ENCODE data around the gene NRG4.
"Not testable (repeated sequence)": the region's sequence is repeated elsewhere in the genome, so short reads cannot be mapped to it uniquely, and the experiment has no call there.

Gene NRG4

DNA sequence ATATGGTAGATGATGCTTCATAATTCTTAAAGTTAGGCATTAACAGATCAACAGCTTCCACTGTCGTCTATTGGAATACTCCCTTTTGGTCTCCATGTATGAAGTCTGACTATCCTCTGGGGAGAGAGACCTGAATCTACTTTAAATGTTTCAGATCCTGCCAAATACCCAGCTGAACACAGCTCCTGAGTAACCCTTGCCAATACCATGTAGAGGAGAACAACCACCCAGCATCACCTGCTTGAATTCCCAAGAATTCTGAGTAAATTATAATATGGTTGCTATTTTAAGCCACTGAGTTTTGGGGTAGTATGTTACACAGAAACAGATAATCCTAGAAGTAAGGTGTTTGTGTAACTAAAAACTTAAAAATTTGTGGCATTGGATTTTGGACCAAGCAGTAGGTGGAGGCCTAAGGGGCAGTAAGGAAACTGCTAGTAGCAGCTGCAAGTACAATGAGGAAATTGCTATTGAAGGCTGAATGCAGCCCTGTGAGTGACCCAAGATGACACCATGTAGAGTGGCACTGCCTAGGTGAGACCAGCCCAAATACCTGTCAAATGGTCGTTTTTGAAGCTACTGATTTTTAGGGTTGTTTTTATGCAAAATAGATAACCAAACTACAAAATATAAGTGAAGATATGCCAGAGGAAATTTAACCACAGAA, 30.9 kb downstream of the NRG4 start:
- H3K27ac Mint-ChIP-seq: no peak overlapping the region
- no peaks in the 10 kb centered on the region for H3K4me1 Mint-ChIP-seq (ENCODE audit: low read depth)
- DNase-seq (ENCODE audit: low spot score): no peak
- no peak overlapping the region for H3K4me3 Mint-ChIP-seq
- no peaks in the 10 kb centered on the region for H3K9me3 Mint-ChIP-seq
- peaks cover 59% of the 10 kb centered on the region for H3K27me3 Mint-ChIP-seq (ENCODE audit: low read depth)
- H3K36me3 Mint-ChIP-seq (ENCODE audit: low read depth): no peaks in the 10 kb centered on the region

DNA sequence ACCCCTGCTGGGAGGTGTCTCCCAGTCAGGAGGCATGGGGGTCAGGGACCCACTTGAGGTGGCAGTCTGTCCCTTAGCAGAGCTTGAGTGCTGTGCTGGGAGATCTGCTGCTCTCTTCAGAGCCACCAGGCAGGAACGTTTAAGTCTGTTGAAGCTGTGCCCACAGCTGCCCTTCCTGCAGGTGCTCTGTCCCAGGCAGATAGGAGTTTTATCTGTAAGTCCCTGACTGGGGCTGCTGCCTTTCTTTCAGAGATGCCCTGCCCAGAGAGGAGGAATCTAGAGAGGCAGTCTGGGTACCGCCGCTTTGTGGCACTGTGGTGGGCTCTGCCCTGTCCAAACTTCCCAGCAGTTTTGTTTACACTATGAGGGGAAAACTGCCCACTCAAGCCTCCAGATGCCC, 35.5 kb downstream of the NRG4 start:
- not testable (repeated sequence) for H3K4me3 Mint-ChIP-seq; H3K9me3 Mint-ChIP-seq; DNase-seq (ENCODE audit: low spot score); H3K4me1 Mint-ChIP-seq (ENCODE audit: low read depth); H3K27ac Mint-ChIP-seq; H3K36me3 Mint-ChIP-seq (ENCODE audit: low read depth)
- H3K27me3 Mint-ChIP-seq (ENCODE audit: low read depth): peaks cover 70% of the 10 kb centered on the region

DNA sequence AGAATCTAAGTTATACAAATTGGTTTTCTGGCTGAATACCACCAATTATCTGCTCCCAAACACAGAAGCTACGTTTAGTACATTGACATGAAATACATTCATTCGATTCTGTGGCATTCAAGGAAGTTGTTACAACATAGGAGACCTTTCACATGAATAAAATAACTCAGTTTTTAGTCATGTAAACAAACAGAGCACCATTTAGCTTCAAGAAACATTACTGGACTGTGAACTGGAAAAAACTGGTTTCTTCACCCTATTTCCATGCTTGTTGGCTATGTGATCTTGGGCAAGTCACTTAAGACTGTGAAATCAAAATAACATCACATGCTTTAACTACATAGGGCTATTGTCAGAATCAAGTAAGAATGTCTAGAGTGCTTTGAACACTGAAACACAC, 46.2 kb downstream of the NRG4 start:
- Mint-ChIP-seq H3K36me3 (ENCODE audit: low read depth) (no peaks in the 10 kb centered on the region), H3K27me3 (ENCODE audit: low read depth) (peaks cover 21% of the 10 kb centered on the region), H3K4me1 (ENCODE audit: low read depth) (no peaks in the 10 kb centered on the region), H3K27ac (no peak overlapping the region), H3K9me3 (no peaks in the 10 kb centered on the region), H3K4me3 (no peak overlapping the region)
- DNase-seq (ENCODE audit: low spot score): no peak

DNA sequence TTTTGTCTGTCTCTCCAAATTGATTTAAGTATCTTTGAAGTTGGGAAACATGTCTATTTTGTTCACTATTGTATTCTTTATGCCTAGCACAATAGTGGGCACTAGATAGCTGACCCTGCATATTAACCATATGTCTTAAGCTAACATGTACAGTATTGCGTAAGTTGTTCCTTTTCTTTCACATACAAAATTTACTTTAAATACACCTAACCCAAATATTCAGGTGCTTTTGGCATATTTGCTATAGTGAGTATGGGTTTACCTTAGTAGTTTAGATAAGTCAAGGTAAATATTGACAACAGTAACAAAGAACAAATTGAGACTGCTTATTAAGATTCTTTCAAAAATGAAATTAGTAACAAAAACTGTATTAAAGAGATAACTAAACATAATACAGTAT, 50.9 kb downstream of the NRG4 start:
- H3K27ac Mint-ChIP-seq: no peak overlapping the region
- H3K9me3 Mint-ChIP-seq: no peaks in the 10 kb centered on the region
- peaks cover 31% of the 10 kb centered on the region for H3K27me3 Mint-ChIP-seq (ENCODE audit: low read depth)
- no peaks in the 10 kb centered on the region for H3K4me1 Mint-ChIP-seq (ENCODE audit: low read depth)
- H3K4me3 Mint-ChIP-seq: no peak overlapping the region
- no peak for DNase-seq (ENCODE audit: low spot score)
- no peaks in the 10 kb centered on the region for H3K36me3 Mint-ChIP-seq (ENCODE audit: low read depth)

DNA sequence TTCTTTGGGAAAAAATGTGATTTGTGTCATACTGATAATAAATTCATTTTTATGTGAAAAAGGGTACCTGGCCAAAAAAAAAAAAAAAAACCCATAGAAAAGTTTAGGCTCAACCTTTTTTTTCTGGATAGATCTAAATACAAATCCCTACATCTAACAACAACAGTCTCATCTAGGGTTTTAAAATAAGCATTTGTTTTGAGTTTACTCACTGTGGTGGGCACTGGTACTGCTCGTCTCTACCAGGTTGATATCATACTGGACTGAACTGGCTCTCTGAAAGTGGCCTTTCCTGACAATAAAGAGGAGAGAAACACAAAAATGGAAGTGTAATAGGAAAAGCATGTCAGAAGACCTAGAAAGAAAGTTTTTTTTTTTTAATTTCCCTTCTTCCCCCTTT, 56.5 kb downstream of the NRG4 start:
- Mint-ChIP-seq H3K4me1 (ENCODE audit: low read depth) (peaks cover 2% of the 10 kb centered on the region), H3K36me3 (ENCODE audit: low read depth) (no peaks in the 10 kb centered on the region), H3K27ac (no peak overlapping the region), H3K9me3 (no peaks in the 10 kb centered on the region), H3K4me3 (no peak overlapping the region), H3K27me3 (ENCODE audit: low read depth) (peaks cover 55% of the 10 kb centered on the region)
- no peak for DNase-seq (ENCODE audit: low spot score)

DNA sequence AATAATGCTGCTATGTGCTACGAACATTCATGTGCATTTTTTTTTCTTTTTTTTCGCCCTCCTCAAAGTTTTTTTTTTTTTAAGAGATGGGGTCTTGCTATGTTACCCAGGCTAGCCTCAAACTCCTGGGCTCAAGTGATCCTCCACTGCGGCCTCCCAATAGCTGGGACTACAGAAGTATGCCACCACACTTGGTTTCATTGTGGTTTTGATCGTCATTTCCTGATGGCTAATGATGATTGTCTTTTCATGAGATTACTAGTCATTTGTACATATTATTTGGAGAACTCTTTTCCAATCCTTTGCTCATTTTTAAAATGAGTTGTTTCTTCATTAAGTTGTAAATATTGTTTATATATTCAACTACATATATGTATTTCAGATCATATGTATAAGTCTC, 59.7 kb downstream of the NRG4 start:
- Mint-ChIP-seq H3K4me3 (no peak overlapping the region), H3K27me3 (ENCODE audit: low read depth) (peaks cover 64% of the 10 kb centered on the region), H3K36me3 (ENCODE audit: low read depth) (no peaks in the 10 kb centered on the region), H3K27ac (no peak overlapping the region), H3K9me3 (no peaks in the 10 kb centered on the region), H3K4me1 (ENCODE audit: low read depth) (peaks cover 2% of the 10 kb centered on the region)
- DNase-seq (ENCODE audit: low spot score): no peak

DNA sequence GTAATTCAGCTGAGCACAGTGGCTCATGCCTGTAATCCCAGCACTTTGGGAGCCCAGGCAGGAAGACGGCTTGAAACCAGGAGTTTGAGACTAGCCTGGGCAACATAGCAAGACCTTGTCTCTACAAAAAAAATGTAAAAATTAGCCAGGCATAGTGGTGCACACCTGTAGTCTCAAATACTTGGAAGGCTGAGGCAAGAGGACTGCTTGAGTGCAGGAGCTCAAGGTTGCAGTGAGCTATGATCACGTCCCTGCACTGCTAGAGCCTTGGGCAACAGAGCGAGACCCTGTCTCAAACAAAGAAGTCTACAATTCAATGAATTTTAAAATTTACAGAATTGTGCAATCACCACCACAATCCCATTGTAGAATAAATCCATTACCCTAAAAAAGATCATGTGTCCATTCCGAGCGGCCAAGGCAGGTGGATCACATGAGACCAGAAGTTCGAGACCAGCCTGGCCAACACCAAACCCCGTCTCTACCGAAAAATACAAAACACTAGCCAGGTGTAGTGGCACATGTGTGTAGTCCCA, 63.4 kb downstream of the NRG4 start:
- Mint-ChIP-seq H3K4me1 (ENCODE audit: low read depth) (peaks cover 2% of the 10 kb centered on the region), H3K27ac (no peak overlapping the region), H3K9me3 (no peaks in the 10 kb centered on the region), H3K27me3 (ENCODE audit: low read depth) (peaks cover 43% of the 10 kb centered on the region), H3K4me3 (no peak overlapping the region), H3K36me3 (ENCODE audit: low read depth) (no peaks in the 10 kb centered on the region)
- no peak for DNase-seq (ENCODE audit: low spot score)

DNA sequence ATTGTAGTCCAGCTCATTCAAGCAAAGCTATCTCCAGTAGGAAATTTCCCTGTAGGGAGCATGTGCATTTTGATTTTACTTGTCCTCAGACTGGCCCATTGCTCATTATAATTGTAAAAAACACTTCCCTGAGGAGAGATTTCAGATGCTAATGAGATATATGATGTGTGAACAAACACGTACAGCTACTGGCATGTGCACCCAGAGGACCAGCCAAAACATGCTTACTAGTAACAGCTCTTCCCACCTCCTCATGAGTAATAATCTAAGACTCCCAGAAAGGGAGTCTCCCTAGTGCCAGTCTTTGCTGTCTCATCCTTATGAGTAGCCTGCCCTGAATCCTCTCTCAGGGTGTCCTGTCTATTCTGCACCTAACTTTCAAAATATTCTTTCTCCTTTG, 65.1 kb downstream of the NRG4 start:
- Mint-ChIP-seq H3K36me3 (ENCODE audit: low read depth) (no peaks in the 10 kb centered on the region), H3K27ac (no peak overlapping the region), H3K9me3 (no peaks in the 10 kb centered on the region), H3K27me3 (ENCODE audit: low read depth) (peaks cover 32% of the 10 kb centered on the region), H3K4me3 (no peak overlapping the region), H3K4me1 (ENCODE audit: low read depth) (no peaks in the 10 kb centered on the region)
- DNase-seq (ENCODE audit: low spot score): no peak

DNA sequence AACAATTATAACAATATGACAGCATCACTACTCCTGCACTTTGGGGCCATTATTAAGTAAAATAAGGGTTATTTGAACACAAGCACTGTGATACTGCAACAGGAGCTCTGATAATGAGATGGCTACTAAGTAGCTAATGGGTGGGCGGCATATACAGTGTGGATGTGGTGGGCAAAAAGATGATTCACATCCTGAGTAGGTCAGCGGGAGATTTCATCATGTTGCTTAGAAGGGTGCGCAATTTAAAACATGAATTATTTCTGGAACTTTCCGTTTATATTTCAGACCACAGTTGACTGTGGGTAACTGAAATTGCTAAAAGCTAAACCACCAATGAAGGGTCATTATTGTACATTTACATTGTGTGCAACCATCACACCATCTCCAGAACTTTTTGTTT, 66.3 kb downstream of the NRG4 start:
- no peak for DNase-seq (ENCODE audit: low spot score)
- Mint-ChIP-seq H3K27me3 (ENCODE audit: low read depth) (peaks cover 23% of the 10 kb centered on the region), H3K4me1 (ENCODE audit: low read depth) (no peaks in the 10 kb centered on the region), H3K9me3 (no peaks in the 10 kb centered on the region), H3K27ac (no peak overlapping the region), H3K36me3 (ENCODE audit: low read depth) (no peaks in the 10 kb centered on the region), H3K4me3 (no peak overlapping the region)

DNA sequence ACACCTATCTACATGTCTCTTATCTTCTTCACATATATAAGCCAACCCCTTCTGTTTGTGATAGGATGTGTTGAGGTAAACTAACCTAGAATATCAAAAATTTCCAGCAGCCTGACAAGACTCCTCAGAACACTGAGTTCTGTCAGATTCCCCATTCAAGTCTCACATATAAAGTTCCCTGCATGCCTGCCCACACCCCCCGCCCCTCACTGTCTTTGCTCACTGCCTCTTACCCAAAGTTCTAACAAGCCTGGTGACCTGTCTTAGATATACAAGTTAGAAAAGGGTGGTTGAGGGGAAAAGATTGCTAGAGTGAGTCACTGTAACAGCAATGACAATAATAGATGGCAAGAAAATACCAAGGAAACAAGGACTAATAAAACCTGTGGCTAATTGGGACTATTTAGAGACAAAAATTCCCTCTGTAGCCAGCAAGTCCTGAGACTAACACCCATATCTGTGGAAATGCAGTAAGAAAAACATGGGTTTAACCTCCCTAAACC, 68.5 kb downstream of the NRG4 start:
- Mint-ChIP-seq H3K36me3 (ENCODE audit: low read depth) (peaks cover 4% of the 10 kb centered on the region), H3K4me3 (no peak overlapping the region), H3K27me3 (ENCODE audit: low read depth) (peaks cover 7% of the 10 kb centered on the region), H3K9me3 (no peaks in the 10 kb centered on the region), H3K4me1 (ENCODE audit: low read depth) (no peaks in the 10 kb centered on the region), H3K27ac (no peak overlapping the region)
- no peak for DNase-seq (ENCODE audit: low spot score)

DNA sequence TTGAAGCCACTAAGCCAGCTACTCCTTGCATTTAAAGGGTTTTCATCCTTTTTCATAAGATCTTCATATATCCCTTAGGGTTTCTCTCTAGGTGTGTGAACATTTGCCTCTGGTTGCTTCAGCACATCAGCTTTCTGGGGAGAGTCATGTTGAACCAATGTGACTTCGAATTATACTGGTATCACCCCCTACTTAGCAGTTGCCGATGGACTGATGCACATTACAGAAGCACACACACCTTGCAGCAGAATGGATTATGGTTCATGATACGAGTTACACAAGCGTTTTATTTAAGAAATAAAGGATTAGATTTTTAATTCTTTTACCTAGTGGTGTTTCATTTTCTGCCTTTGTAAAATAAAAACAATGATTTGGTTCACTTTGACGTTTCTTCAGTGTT, 69.0 kb downstream of the NRG4 start:
- H3K36me3 Mint-ChIP-seq (ENCODE audit: low read depth): peaks cover 9% of the 10 kb centered on the region
- H3K27ac Mint-ChIP-seq: no peak overlapping the region
- no peak overlapping the region for H3K4me3 Mint-ChIP-seq
- no peaks in the 10 kb centered on the region for H3K9me3 Mint-ChIP-seq
- H3K27me3 Mint-ChIP-seq (ENCODE audit: low read depth): peaks cover 7% of the 10 kb centered on the region
- DNase-seq (ENCODE audit: low spot score): no peak
- H3K4me1 Mint-ChIP-seq (ENCODE audit: low read depth): no peaks in the 10 kb centered on the region

DNA sequence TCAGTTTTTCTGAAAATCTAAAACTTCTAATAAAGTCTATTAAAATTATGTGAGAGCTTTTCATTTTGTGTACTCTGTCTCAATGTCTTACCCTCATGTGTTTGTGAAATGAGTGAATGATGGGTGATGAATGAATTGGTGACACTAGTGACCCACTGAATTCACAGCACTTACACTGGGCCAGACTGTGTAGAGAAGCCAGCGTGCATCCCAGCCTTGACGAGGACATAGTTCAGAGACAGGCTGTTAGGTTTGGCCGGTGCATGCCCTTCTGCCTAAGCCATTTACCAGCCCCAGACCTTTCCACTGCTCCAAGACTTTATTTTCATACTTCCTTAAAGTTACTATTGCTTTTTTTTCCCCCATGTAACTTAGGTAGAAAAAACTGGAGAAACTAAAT, 69.8 kb downstream of the NRG4 start:
- DNase-seq (ENCODE audit: low spot score): no peak
- H3K27ac Mint-ChIP-seq: no peak overlapping the region
- peaks cover 17% of the 10 kb centered on the region for H3K36me3 Mint-ChIP-seq (ENCODE audit: low read depth)
- H3K9me3 Mint-ChIP-seq: no peaks in the 10 kb centered on the region
- no peak overlapping the region for H3K4me3 Mint-ChIP-seq
- no peaks in the 10 kb centered on the region for H3K4me1 Mint-ChIP-seq (ENCODE audit: low read depth)
- peaks cover 7% of the 10 kb centered on the region for H3K27me3 Mint-ChIP-seq (ENCODE audit: low read depth)

DNA sequence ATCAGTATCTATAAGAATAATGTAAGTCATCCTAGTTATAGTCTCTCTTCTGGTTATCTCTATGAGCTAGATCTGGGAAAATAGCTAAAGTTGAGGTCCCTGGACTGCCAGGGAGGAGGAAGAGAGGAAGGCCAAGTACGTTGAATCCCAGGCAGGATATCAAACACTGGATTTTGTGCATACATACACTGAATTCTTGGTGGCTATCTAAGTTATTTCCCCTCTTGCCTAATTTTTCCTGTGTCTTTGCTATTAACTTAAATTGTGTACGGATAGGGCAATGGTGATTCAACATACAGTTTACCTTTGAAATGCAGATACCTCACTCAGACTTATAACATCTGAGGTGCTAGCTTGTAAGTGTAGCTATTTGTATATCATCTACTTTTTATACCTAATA, 81.4 kb downstream of the NRG4 start:
- H3K4me1 Mint-ChIP-seq (ENCODE audit: low read depth): peaks cover 10% of the 10 kb centered on the region
- H3K27me3 Mint-ChIP-seq (ENCODE audit: low read depth): no peaks in the 10 kb centered on the region
- no peaks in the 10 kb centered on the region for H3K9me3 Mint-ChIP-seq
- no peak for DNase-seq (ENCODE audit: low spot score)
- H3K4me3 Mint-ChIP-seq: no peak overlapping the region
- no peak overlapping the region for H3K27ac Mint-ChIP-seq
- H3K36me3 Mint-ChIP-seq (ENCODE audit: low read depth): peaks cover 31% of the 10 kb centered on the region

DNA sequence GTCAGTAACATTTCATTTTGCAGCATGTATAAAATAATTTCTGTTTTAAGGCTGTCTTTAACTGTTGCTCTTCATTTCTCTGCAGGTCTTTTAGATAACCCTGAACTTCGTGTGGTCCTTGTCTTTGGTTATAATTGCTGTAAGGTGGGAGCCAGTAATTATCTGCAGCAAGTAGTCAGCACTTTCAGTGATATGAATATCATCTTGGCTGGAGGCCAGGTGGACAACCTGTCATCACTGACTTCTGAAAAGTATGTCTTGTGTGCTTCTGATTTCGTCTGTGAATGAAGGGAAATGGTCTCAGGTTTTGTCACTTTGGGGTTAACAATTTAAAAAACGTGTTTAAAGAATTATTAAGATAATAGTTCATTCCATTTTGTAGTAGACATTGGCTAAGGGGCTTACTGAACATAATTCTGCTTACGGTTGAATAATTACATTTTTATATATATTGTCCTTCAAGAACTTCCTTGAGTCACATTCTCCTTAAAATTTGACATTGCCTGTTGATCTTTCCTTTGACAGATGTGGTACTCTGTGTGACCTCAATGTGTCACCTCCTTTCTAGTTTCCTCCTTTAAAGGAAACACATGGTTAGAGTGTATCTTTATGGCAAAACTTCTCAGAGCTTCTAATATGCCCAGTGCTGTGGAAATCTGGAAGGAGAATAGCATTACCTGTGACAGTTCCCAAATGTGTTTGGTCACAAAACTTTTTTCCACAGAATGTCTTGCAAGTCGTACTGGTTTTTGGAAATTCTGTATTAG, 82.2 kb downstream of the NRG4 start:
- Mint-ChIP-seq H3K4me3 (no peak overlapping the region), H3K36me3 (ENCODE audit: low read depth) (peaks cover 34% of the 10 kb centered on the region), H3K27me3 (ENCODE audit: low read depth) (no peaks in the 10 kb centered on the region), H3K4me1 (ENCODE audit: low read depth) (peaks cover 13% of the 10 kb centered on the region), H3K9me3 (no peaks in the 10 kb centered on the region), H3K27ac (no peak overlapping the region)
- no peak for DNase-seq (ENCODE audit: low spot score)

Data from T-helper 2 cell treated with Interferon-gamma antibody and Interleukin-4, amounts not matched to agents 5 μg/mL and 100 μg/mL, for 36 hours (primary cell).